GM03348 (cell line): ENCODE data around the gene ADCY5.

Experiments used
- DNase-seq: peaks from one replicate; pipeline ENCODE4 v3.0.0; 2012; ENCODE audit warnings: low spot score

The ADCY5 gene

GRCh38 chr3:123369085-123369484, 79.8 kb downstream of the ADCY5 start:
- no peak for DNase-seq

- no peak for DNase-seq
These were observed 81.3 kb downstream of the ADCY5 start for GRCh38 chr3:123367467-123368154.

GRCh38 chr3:123365450-123366143, 83.3 kb downstream of the ADCY5 start:
- no peak for DNase-seq

GRCh38 chr3:123361071-123361470, 87.8 kb downstream of the ADCY5 start:
- DNase-seq, result no peak

- DNase-seq, result no peak
These were observed 91.6 kb downstream of the ADCY5 start for GRCh38 chr3:123357275-123357674.

- no peak for DNase-seq
These were observed 95.0 kb downstream of the ADCY5 start for GRCh38 chr3:123353850-123354233.

- DNase-seq, result no peak
These were observed 95.6 kb downstream of the ADCY5 start for GRCh38 chr3:123353227-123353849.

- no peak for DNase-seq
These were observed 96.7 kb downstream of the ADCY5 start for GRCh38 chr3:123352134-123352554.

- no peak for DNase-seq
These were observed 97.4 kb downstream of the ADCY5 start for GRCh38 chr3:123351501-123351900.

- DNase-seq, result no peak
These were observed 97.9 kb downstream of the ADCY5 start for GRCh38 chr3:123350971-123351370.

- no peak for DNase-seq
These were observed 99.1 kb downstream of the ADCY5 start for GRCh38 chr3:123349566-123350435.

- DNase-seq, result no peak
These were observed 99.7 kb downstream of the ADCY5 start for GRCh38 chr3:123349201-123349535.

- no peak for DNase-seq
These were observed 100.3 kb downstream of the ADCY5 start for GRCh38 chr3:123348471-123349200.

- DNase-seq, result no peak
These were observed 101.1 kb downstream of the ADCY5 start for GRCh38 chr3:123347691-123348264.

- no peak for DNase-seq
These were observed 101.7 kb downstream of the ADCY5 start for GRCh38 chr3:123347205-123347604.

GRCh38 chr3:123346021-123346420, 102.9 kb downstream of the ADCY5 start:
- no peak for DNase-seq

GRCh38 chr3:123344907-123345594, 103.8 kb downstream of the ADCY5 start:
- no peak for DNase-seq

- no peak for DNase-seq
These were observed 104.5 kb downstream of the ADCY5 start for GRCh38 chr3:123344175-123344906.

GRCh38 chr3:123343296-123344174, 105.4 kb downstream of the ADCY5 start:
- no peak for DNase-seq
